HepG2 (cell line): ENCODE data around the gene TBC1D24. TPM values are rescaled to one million over a fixed set of nuclear protein-coding genes. Genes with fewer than 3 reads are reported as not detected.
"Not testable (repeated sequence)": the region's sequence is repeated elsewhere in the genome, so short reads cannot be mapped to it uniquely, and the experiment has no call there.

Experiments used
- ATAC-seq: fragments of 200-7000 bp; cut with Tn5 transposase; 3 replicates; pipeline ENCODE4 v1.9.1; 2020; ENCODE audit warnings: mild to moderate bottlenecking, moderate library complexity
- BruUV-seq: library from RNA; stranded (reverse); fragments of 400-500 nt; replicated peaks from 2 replicates; lab custom pipeline; 2021; lab: Mats Ljungman, UMichigan
- CTCF ChIA-PET: fragments of 300-600 bp; formaldehyde crosslinking; extraction: SDS; loops from one replicate; lab custom pipeline; 2021; ENCODE audit warnings: low total read pairs, inconsistent platforms, low intra/inter-chr PET ratio; lab: Yijun Ruan, JAX
- POLR2A ChIA-PET: fragments of 350-600 bp; sonication (Branson Sonifier 250); formaldehyde crosslinking; loops from one replicate; lab custom pipeline; 2020; ENCODE audit warnings: antibody characterized with exemption, inconsistent platforms; lab: Yijun Ruan, JAX
- DNase-seq: peaks from one replicate; pipeline ENCODE4 v3.0.0-alpha.2; 2015; ENCODE audit warnings: low spot score
- FAIRE-seq: peaks from 3 replicates; lab custom pipeline; 2011; peaks lifted over from hg19 to GRCh38; lab: Jason Lieb, UNC
- H2AFZ ChIP-seq: one replicate; pipeline ENCODE4 v1.6.1; 2011; ENCODE audit warnings: low read length, inconsistent platforms
- H3K27ac ChIP-seq: fragments of 300-600 bp; 3 replicates; pipeline ENCODE4 v1.8.0; 2011; ENCODE audit warnings: mixed run types, mild to moderate bottlenecking, mixed read lengths, low read length, inconsistent platforms; ENCODE audit not compliant: insufficient read depth; ENCODE audit errors: extremely low read length
- H3K27me3 ChIP-seq, 2 experiments: fragments of 200-600 bp in 1 of 2; 2 replicates in 1 of 2; 3 replicates in 1 of 2; pipeline versions ENCODE4 v1.6.0 to v1.8.0; 2011; ENCODE audit warnings: low read length in 2 of 2, mild to moderate bottlenecking in 2 of 2, moderate library complexity in 2 of 2, inconsistent platforms in 1 of 2; ENCODE audit not compliant: insufficient read depth in 2 of 2, control insufficient read depth in 1 of 2
- H3K36me3 ChIP-seq, 2 experiments: fragments of 200-600 bp in 1 of 2; replicated peaks in 1 of 2; 2 replicates in 1 of 2; 3 replicates in 1 of 2; pipeline versions ENCODE4 v1.5.1 to v1.8.0; 2011; ENCODE audit warnings: low read length in 2 of 2, inconsistent platforms in 1 of 2; ENCODE audit not compliant: insufficient read depth in 2 of 2, control insufficient read depth in 1 of 2
- H3K4me1 ChIP-seq: 2 replicates; pipeline ENCODE4 v1.5.1; 2012; ENCODE audit warnings: low read length, inconsistent platforms; ENCODE audit not compliant: insufficient read depth
- H3K4me2 ChIP-seq: 2 replicates; pipeline ENCODE4 v1.6.0; 2011; ENCODE audit warnings: low read depth, low read length, inconsistent platforms
- H3K4me3 ChIP-seq, 3 experiments: fragments of 200-600 bp in 1 of 3; sonication (generic), shearing (Covaris generic) in 1 of 3; replicated peaks in 1 of 3; 2 replicates each; pipeline ENCODE4 v1.5.1; 2011 to 2016; ENCODE audit warnings: low read length in 3 of 3, inconsistent platforms in 2 of 3, low read depth in 2 of 3, mild to moderate bottlenecking in 2 of 3, control low read depth in 1 of 3, mixed read lengths in 1 of 3; ENCODE audit not compliant: insufficient read depth in 1 of 3
- H3K79me2 ChIP-seq: one replicate; pipeline ENCODE4 v1.6.1; 2011; ENCODE audit warnings: low read length, inconsistent platforms; ENCODE audit not compliant: insufficient read depth
- H3K9ac ChIP-seq: 2 replicates; pipeline ENCODE4 v1.6.0; 2011; ENCODE audit warnings: mild to moderate bottlenecking, low read depth, low read length, inconsistent platforms; ENCODE audit not compliant: insufficient read depth
- H3K9me3 ChIP-seq: 2 replicates; pipeline ENCODE4 v1.5.1; 2012; ENCODE audit warnings: mild to moderate bottlenecking, low read length
- H4K20me1 ChIP-seq: 2 replicates; pipeline ENCODE4 v1.6.0; 2011; ENCODE audit warnings: inconsistent platforms, mild to moderate bottlenecking, low read length, moderate library complexity; ENCODE audit not compliant: insufficient read depth
- ELK4 ChIP-seq: sonication (generic); formaldehyde crosslinking; IDR thresholded peaks from 2 replicates; pipeline ENCODE4 v1.9.0; 2021; ENCODE audit warnings: missing genetic modification reagents, borderline replicate concordance
- GABPB1 ChIP-seq: IDR thresholded peaks from 2 replicates; pipeline ENCODE4 v1.6.1; 2016; ENCODE audit warnings: mild to moderate bottlenecking, missing genetic modification reagents, moderate library complexity, missing compliant biosample characterization
- HNRNPH1 ChIP-seq: fragments of 200-400 bp; formaldehyde crosslinking; optimal IDR thresholded peaks from 2 replicates; pipeline ENCODE3; 2017; ENCODE audit warnings: mild to moderate bottlenecking, low read depth, low read length
- PTBP1 ChIP-seq: fragments of 200-400 bp; formaldehyde crosslinking; IDR thresholded peaks from 2 replicates; pipeline ENCODE4 v1.6.1; 2018; ENCODE audit warnings: low read length, low read depth; ENCODE audit not compliant: poor library complexity, severe bottlenecking
- RFX3 ChIP-seq: IDR thresholded peaks from 2 replicates; pipeline ENCODE4 v1.6.1; 2016; ENCODE audit warnings: missing biosample characterization, missing genetic modification reagents
- SCMH1 ChIP-seq: sonication (generic); formaldehyde crosslinking; IDR thresholded peaks from 2 replicates; pipeline ENCODE4 v1.9.0; 2021; ENCODE audit warnings: missing genetic modification reagents, mild to moderate bottlenecking, borderline replicate concordance
- SIN3A ChIP-seq: IDR thresholded peaks from 2 replicates; pipeline ENCODE4 v1.6.1; 2011; ENCODE audit warnings: low read depth, mild to moderate bottlenecking, control low read depth, low read length, borderline replicate concordance
- SNRNP70 ChIP-seq: fragments of 200-400 bp; formaldehyde crosslinking; IDR thresholded peaks from 2 replicates; pipeline ENCODE4 v1.6.1; 2017; ENCODE audit warnings: mild to moderate bottlenecking, low read depth, low read length, moderate library complexity
- ZBTB10 ChIP-seq: sonication (generic); formaldehyde crosslinking; IDR thresholded peaks from 2 replicates; pipeline ENCODE4 v1.4.0; 2020; ENCODE audit warnings: missing genetic modification reagents, borderline replicate concordance
- ZNF256 ChIP-seq: sonication (generic); formaldehyde crosslinking; conservative IDR thresholded peaks from 2 replicates; pipeline ENCODE4 v1.4.0; 2020; ENCODE audit warnings: missing genetic modification reagents
- ZNF678 ChIP-seq: sonication (generic); formaldehyde crosslinking; IDR thresholded peaks from 2 replicates; pipeline ENCODE4 v1.4.0; 2020; ENCODE audit warnings: mild to moderate bottlenecking, missing genetic modification reagents
- ZSCAN25 ChIP-seq: sonication (generic); formaldehyde crosslinking; IDR thresholded peaks from 2 replicates; pipeline ENCODE4 v1.8.0; 2022; ENCODE audit warnings: mild to moderate bottlenecking, missing genetic modification reagents
- whole genome bisulfite sequencing: methylation state at CpG from one replicate; pipeline ENCODE4 v1.1.6; 2017; ENCODE audit warnings: low lambda C conversion rate; 5-methylcytosine and 5-hydroxymethylcytosine counted together
- in situ Hi-C: cut with HindIII; loops from 2 replicates; pipeline ENCODE4 v1.10.0; 2017; ENCODE audit warnings: low pct_unique_long_range_greater_than_20kb; ENCODE audit not compliant: extremely low pct_ligation_motif_present
- intact Hi-C: fragments of 100-400 bp; cut with micrococcal nuclease; formaldehyde crosslinking; loops from one replicate; pipeline ENCODE4 v1.10.0; 2022; ENCODE audit not compliant: unreplicated experiment
- polyA plus RNA-seq, 8 experiments: library from polyadenylated mRNA; depleted of rRNA in 3 of 8; stranded (reverse) in 7 of 8; unstranded in 1 of 8; fragments of >200 nt; fragmentation: Illumina TruSeq in 4 of 8; extraction: Trizol in 4 of 8; gene quantifications; 2 replicates each; pipeline versions ENCODE4 v1.2.1 to v1.2.3, GENCODE V29; 2011 to 2016; ENCODE audit warnings: low read depth in 4 of 8, missing spikeins in 1 of 8, mixed read lengths in 1 of 8; ENCODE audit not compliant: insufficient read depth in 1 of 8
- total RNA-seq, 5 experiments: library from RNA; depleted of rRNA; stranded (reverse); fragments of >200 nt; fragmentation: Illumina TruSeq; extraction: Trizol; gene quantifications; 2 replicates each; pipeline ENCODE4 v1.2.3, GENCODE V29; 2016; ENCODE audit warnings: low read depth in 1 of 5

The TBC1D24 gene
- total and polyA plus RNA-seq, 2 of the 13 experiments (the other 11 are each of a cell fraction or from before 2014, with no cell fraction given): 7.7 to 13.7 TPM

GRCh38 chr16:2432801-2433505, 42.0 kb upstream of the TBC1D24 start (continued):
- TF ChIP-seq SIN3A (no peak), ZNF678 (CRISPR knock-in tag) (no peak), ELK4 (CRISPR knock-in tag) (no peak), SCMH1 (CRISPR knock-in tag) (no peak)

DNA sequence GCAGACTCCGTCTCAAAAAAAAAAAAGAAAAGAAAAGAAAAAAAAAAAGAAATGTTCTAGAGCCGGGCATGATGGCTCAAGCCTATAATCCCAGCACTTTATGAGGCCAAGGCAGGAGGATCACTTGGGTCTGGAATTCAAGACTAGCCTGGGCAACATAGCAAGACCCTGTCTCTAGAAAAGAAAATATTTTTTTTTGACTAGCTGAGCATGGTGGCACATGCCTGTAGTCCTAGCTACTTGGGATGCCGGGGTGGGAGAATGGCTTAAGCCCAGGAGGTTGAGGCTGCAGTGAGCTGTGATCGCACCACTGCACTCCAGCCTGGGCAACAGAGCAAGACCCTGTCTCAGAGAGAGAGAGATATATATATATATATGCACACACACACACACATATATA, 39.7 kb upstream of the TBC1D24 start:
- BruUV-seq, H3K27ac ChIP-seq, intact Hi-C loops, H3K4me3 ChIP-seq, H3K4me2 ChIP-seq, ATAC-seq, CTCF ChIA-PET, DNase-seq, FAIRE-seq, POLR2A ChIA-PET, H3K9ac ChIP-seq, in situ Hi-C loops, H4K20me1 ChIP-seq, H2AFZ ChIP-seq, H3K9me3 ChIP-seq, H3K79me2 ChIP-seq, H3K27me3 ChIP-seq: not testable (repeated sequence)
- Histone ChIP-seq H3K36me3 (peaks cover 34 to 56% of the 10 kb centered on the region in 2 experiments), H3K4me1 (peaks cover 13% of the 10 kb centered on the region)
- WGBS: 95% methylated on average over 4 of the region's 4 CpGs

DNA sequence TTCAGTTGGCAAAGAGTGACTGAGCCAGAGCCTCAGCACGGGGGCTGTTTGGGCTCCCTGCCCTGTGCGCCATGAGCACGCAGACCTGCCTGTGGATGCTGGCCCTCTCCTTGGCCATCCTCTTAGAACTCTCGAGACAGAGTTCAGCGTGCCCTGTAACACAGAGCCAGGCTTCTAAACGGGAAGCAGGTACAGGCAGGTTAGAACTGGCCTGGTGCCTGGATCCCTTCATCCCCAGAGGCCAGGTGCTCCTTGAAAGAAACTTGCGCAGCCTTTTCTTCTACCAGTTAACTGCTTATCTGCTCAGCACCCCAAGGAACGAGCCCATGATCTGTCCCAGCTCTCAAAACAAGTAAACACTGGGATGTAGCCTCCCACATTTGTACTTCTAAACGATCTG, 38.8 kb upstream of the TBC1D24 start:
- WGBS: 92% methylated on average over 7 of the region's 9 CpGs
- TF ChIP-seq ZNF256 (CRISPR knock-in tag): no peak
- no peak for TF ChIP-seq RFX3 (CRISPR knock-in tag)
- no peak for TF ChIP-seq HNRNPH1
- TF ChIP-seq GABPB1 (CRISPR knock-in tag): no peak
- TF ChIP-seq PTBP1: no peak
- no peak for TF ChIP-seq SNRNP70
- TF ChIP-seq ZSCAN25 (CRISPR knock-in tag): no peak
- no peak for TF ChIP-seq ZBTB10 (CRISPR knock-in tag)
- no peak for TF ChIP-seq SCMH1 (CRISPR knock-in tag)

More for the DNA sequence above, 38.8 kb upstream of the TBC1D24 start:
- Histone ChIP-seq H3K79me2 (peaks cover under 1% of the 10 kb centered on the region), H3K4me3 (no peak overlapping the region), H3K9ac (no peak overlapping the region), H3K27ac (no peak overlapping the region), H3K9me3 (no peaks in the 10 kb centered on the region), H3K27me3 (no peaks in the 10 kb centered on the region), H3K4me2 (no peak overlapping the region), H4K20me1 (no peaks in the 10 kb centered on the region), H2AFZ (no peak overlapping the region), H3K36me3 (peaks cover 37 to 60% of the 10 kb centered on the region in 2 experiments), H3K4me1 (peaks cover 5% of the 10 kb centered on the region)
- in situ Hi-C loops: no loop called here
- no TSS peak for BruUV-seq
- POLR2A ChIA-PET: no interaction called here
- DNase-seq (no peak), ATAC-seq (no peak), FAIRE-seq (no peak)
- intact Hi-C loops: no loop called here
- CTCF ChIA-PET: no interaction called here
